ENCODE data around the gene GALNT4. TPM values are rescaled to one million over a fixed set of nuclear protein-coding genes. Genes with fewer than 3 reads are reported as not detected.

Gene GALNT4
- total and polyA plus RNA-seq, 10 of the 15 experiments (the other 5 are each of a cell fraction or from before 2014, with no cell fraction given), result 0.90 to 2.9 (median 1.8) TPM

DNA sequence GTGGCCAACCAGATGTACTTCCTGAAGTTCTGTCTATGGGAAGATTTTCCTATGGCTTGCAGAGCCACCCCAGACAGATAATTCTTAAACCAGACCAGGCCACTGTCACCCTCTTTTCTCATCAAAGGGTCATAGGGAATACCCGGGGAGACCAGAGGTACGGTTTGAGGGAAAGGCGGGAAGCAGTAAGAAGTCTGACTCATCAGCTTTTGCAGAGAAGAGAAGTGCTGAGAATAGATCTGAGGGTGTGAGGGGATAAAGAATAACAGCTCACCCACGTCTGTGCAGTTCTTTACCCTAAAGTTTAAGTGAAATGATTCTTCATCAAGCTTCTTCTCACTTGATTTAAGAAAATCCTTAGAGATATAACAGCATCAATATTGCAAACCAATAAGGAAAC lies 22.5 kb upstream of the GALNT4 start:
- in situ Hi-C loops (cut with MboI), result loop anchor here (10.0 kb wide), 1 partner anchor 708 kb away; no protein-coding TSS in a partner anchor
- WGBS (ENCODE audit: insufficient coverage, insufficient replicate concordance, low lambda C conversion rate, missing lambda C conversion rate), result 37% methylated on average over 4 of the region's 4 CpGs
- POLR2A ChIA-PET, result no interaction called here
- Histone ChIP-seq H3K4me2 (ENCODE audit: control insufficient read depth, insufficient read depth) (no peak overlapping the region), H3K9ac (ENCODE audit: control insufficient read depth, insufficient read depth, low read length) (no peak overlapping the region), H3K4me1 (ENCODE audit: control insufficient read depth, insufficient read depth, low read length) (peaks cover 4% of the 10 kb centered on the region; the same call in 1 of the 2 replicates), H3K4me3 (no peak overlapping the region), H3K79me2 (ENCODE audit: control insufficient read depth, insufficient read depth, low read length) (no peaks in the 10 kb centered on the region), H2AFZ (ENCODE audit: control insufficient read depth, low read depth, low read length) (no peak overlapping the region), H3K36me3 (ENCODE audit: control insufficient read depth in 2 of 2, insufficient read depth in 2 of 2, low read length in 1 of 2) (no peaks in the 10 kb centered on the region), H3K9me3 (replicated peaks; ENCODE audit: control insufficient read depth, insufficient read depth, low read length) (no peaks in the 10 kb centered on the region), H3K27me3 (replicated peaks in 1 of 2; ENCODE audit: control insufficient read depth in 2 of 2, insufficient read depth in 2 of 2, low read length in 1 of 2) (no peaks in the 10 kb centered on the region), H3K27ac (ENCODE audit: control insufficient read depth, insufficient read depth) (no peak overlapping the region), H4K20me1 (ENCODE audit: control insufficient read depth, insufficient read depth) (no peaks in the 10 kb centered on the region)
- no TSS peak for BruUV-seq (replicated peaks)
- SMC1A ChIA-PET (ENCODE audit: uncharacterized antibody, unreplicated experiment), result interaction anchor here (0.7 to 6.9 kb wide), 6 partner anchors 11 to 556 kb away, joined by 3 to 64 read pairs (median 4); no protein-coding TSS in a partner anchor
- TF ChIP-seq NBN (IDR thresholded peaks at IDR 0.05) (no peak), CHD1 (IDR thresholded peaks at IDR 0.05; ENCODE audit: low read depth, low read length) (no peak), BHLHE40 (IDR thresholded peaks at IDR 0.05; ENCODE audit: borderline replicate concordance in 1 of 2, low read depth in 2 of 2, low read length in 1 of 2) (no peak), SMAD5 (IDR thresholded peaks at IDR 0.05; ENCODE audit: low read depth) (no peak), SUZ12 (IDR thresholded peaks at IDR 0.05; ENCODE audit: unreplicated experiment) (no peak), PAX8 (IDR thresholded peaks at IDR 0.05) (no peak), MYB (IDR thresholded peaks at IDR 0.05; ENCODE audit: borderline replicate concordance, low read depth, low read length) (no peak), IKZF2 (IDR thresholded peaks at IDR 0.05) (no peak)
- TF ChIP-seq, protein P1, sequence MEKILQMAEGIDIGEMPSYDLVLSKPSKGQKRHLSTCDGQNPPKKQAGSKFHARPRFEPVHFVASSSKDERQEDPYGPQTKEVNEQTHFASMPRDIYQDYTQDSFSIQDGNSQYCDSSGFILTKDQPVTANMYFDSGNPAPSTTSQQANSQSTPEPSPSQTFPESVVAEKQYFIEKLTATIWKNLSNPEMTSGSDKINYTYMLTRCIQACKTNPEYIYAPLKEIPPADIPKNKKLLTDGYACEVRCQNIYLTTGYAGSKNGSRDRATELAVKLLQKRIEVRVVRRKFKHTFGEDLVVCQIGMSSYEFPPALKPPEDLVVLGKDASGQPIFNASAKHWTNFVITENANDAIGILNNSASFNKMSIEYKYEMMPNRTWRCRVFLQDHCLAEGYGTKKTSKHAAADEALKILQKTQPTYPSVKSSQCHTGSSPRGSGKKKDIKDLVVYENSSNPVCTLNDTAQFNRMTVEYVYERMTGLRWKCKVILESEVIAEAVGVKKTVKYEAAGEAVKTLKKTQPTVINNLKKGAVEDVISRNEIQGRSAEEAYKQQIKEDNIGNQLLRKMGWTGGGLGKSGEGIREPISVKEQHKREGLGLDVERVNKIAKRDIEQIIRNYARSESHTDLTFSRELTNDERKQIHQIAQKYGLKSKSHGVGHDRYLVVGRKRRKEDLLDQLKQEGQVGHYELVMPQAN (conservative IDR thresholded peaks at IDR 0.05), result no peak
- TF ChIP-seq, protein P2, sequence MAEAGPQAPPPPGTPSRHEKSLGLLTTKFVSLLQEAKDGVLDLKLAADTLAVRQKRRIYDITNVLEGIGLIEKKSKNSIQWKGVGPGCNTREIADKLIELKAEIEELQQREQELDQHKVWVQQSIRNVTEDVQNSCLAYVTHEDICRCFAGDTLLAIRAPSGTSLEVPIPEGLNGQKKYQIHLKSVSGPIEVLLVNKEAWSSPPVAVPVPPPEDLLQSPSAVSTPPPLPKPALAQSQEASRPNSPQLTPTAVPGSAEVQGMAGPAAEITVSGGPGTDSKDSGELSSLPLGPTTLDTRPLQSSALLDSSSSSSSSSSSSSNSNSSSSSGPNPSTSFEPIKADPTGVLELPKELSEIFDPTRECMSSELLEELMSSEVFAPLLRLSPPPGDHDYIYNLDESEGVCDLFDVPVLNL (IDR thresholded peaks at IDR 0.05; ENCODE audit: low read depth, low read length), result no peak
- no peak for ATAC-seq
- DNase-seq (ENCODE audit: low read depth, low spot score), result no peak
- RAD21 ChIA-PET (ENCODE audit: unreplicated experiment), result interaction anchor here (1.1 to 3.5 kb wide), 3 partner anchors 77 to 467 kb away, joined by 3 to 17 read pairs (median 4); no protein-coding TSS in a partner anchor
- CTCF ChIA-PET, result interaction anchor here (0.6 to 6.8 kb wide), 3 partner anchors 160 to 1613 kb away, joined by 3 to 95 read pairs (median 3); no protein-coding TSS in a partner anchor
- no peak for FAIRE-seq
- intact Hi-C loops (cut with micrococcal nuclease; ENCODE audit: unreplicated experiment), result loop anchor here (10.0 kb wide), 1 partner anchor 1408 kb away; the partner anchor contains the start of gene CCER1
